SK-N-MC (cell line): ENCODE results near the gene DOLK.
"Not testable (repeated sequence)": the region's sequence is repeated elsewhere in the genome, so short reads cannot be mapped to it uniquely, and the experiment has no call there.

ENCODE experiments used
- DNase-seq: peaks from one replicate; pipeline ENCODE4 v3.0.0-alpha.2; 2011; ENCODE audit warnings: low read depth, low spot score
- H3K27ac ChIP-seq: fragments of 200-600 bp; sonication (generic); 2 replicates; pipeline ENCODE4 v1.5.1; 2016; ENCODE audit warnings: mixed run types
- H3K36me3 ChIP-seq: fragments of 200-600 bp; sonication (generic); 2 replicates; pipeline ENCODE4 v1.6.1; 2017; ENCODE audit warnings: antibody characterized with exemption, low read length, mixed read lengths; ENCODE audit not compliant: insufficient read depth
- H3K4me3 ChIP-seq: fragments of 200-600 bp; sonication (generic); 2 replicates; pipeline ENCODE4 v1.5.1; 2016
- H3K9ac ChIP-seq: fragments of 200-600 bp; sonication (generic); 2 replicates; pipeline ENCODE4 v1.8.0; 2017; ENCODE audit warnings: mixed run types, mixed read lengths; ENCODE audit not compliant: insufficient read length
- H3K9me3 ChIP-seq: fragments of 200-600 bp; sonication (generic); 2 replicates; pipeline ENCODE4 v1.6.1; 2017; ENCODE audit warnings: low read depth, mild to moderate bottlenecking, antibody characterized with exemption, low read length, moderate library complexity, mixed read lengths
- EZH2 ChIP-seq: fragments of 200-600 bp; sonication (generic); IDR thresholded peaks from one replicate; pipeline ENCODE4 v1.6.1; 2017; ENCODE audit warnings: antibody characterized with exemption
- FOXP2 ChIP-seq: optimal IDR thresholded peaks from 2 replicates; pipeline ENCODE3; 2011; ENCODE audit warnings: mild to moderate bottlenecking, moderate library complexity; ENCODE audit not compliant: insufficient read depth; ENCODE audit errors: extremely low read length, control extremely low read depth
- POLR2AphosphoS5 ChIP-seq: IDR thresholded peaks from 2 replicates; pipeline ENCODE4 v1.6.1; 2012; ENCODE audit warnings: mild to moderate bottlenecking, low read depth, low read length, borderline replicate concordance

DOLK gene

DNA sequence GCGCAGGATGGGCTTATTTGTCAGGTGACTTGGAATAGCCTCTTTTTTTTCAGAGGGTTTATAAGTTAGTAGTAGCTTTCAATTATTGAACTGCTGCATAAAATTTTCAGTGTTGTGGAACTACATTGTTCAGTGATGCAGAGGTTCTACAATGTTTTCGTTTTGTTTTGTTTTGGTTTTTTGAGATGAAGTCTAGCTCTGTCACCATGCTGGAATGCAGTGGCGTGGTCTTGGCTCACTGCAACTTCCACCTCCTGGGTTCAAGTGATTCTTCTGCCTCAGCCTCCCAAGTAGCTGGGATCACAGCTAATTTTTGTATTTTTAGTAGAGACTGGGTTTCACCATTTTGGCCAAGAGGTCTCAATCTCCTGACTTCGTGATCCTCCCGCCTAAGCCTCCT lies 22.1 kb upstream of the DOLK start:
- no peak overlapping the region for H3K4me3 ChIP-seq
- H3K36me3 ChIP-seq, result peaks cover 73% of the 10 kb centered on the region
- H3K9ac ChIP-seq, result no peak overlapping the region
- H3K27ac ChIP-seq, result no peak overlapping the region
- H3K9me3 ChIP-seq, result no peaks in the 10 kb centered on the region
- DNase-seq, result no peak
- no peak for TF ChIP-seq EZH2
- no peak for TF ChIP-seq FOXP2
- no peak for TF ChIP-seq POLR2AphosphoS5

DNA sequence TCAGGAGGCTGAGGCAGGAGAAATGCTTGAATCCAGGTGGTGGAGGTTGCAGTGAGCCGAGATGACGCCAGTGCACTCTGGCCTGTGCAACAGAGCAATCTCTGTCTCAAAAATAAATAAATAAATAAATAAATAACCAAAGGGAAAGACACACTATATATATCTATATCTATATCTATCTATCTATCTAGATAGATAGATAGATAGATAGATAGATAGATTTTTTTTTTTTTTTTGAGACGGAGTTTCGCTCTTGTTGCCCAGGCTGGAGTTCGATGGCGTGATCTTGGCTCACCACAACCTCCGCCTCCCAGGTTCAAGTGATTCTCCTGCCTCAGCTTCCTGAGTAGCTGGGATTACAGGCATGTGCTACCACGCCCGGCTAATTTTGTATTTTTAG lies 14.0 kb upstream of the DOLK start:
- H3K27ac ChIP-seq, H3K4me3 ChIP-seq, H3K9me3 ChIP-seq, H3K9ac ChIP-seq, DNase-seq: not testable (repeated sequence)
- H3K36me3 ChIP-seq, result peaks cover 64% of the 10 kb centered on the region

DNA sequence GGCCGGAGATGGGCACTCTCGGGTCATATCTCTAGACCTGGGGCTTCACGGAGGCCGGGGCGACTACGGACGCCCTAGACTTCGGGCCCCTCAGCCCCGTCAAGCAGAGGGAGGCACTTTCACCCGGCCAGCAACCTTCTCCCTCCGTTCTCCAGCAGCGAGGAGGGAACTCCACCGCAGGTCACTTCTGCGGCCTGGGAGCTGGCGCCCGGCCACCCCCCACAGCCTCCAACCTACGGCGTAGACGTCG lies 201 bp downstream of the DOLK start:
- Histone ChIP-seq H3K36me3 (peaks cover 13% of the 10 kb centered on the region), H3K9ac (peak overlapping the region; percentile 93), H3K27ac (no peak overlapping the region), H3K9me3 (no peaks in the 10 kb centered on the region), H3K4me3 (peak overlapping the region; percentile 95)
- TF ChIP-seq FOXP2 (peak; percentile 2), EZH2 (no peak)
- no peak for DNase-seq

DNA sequence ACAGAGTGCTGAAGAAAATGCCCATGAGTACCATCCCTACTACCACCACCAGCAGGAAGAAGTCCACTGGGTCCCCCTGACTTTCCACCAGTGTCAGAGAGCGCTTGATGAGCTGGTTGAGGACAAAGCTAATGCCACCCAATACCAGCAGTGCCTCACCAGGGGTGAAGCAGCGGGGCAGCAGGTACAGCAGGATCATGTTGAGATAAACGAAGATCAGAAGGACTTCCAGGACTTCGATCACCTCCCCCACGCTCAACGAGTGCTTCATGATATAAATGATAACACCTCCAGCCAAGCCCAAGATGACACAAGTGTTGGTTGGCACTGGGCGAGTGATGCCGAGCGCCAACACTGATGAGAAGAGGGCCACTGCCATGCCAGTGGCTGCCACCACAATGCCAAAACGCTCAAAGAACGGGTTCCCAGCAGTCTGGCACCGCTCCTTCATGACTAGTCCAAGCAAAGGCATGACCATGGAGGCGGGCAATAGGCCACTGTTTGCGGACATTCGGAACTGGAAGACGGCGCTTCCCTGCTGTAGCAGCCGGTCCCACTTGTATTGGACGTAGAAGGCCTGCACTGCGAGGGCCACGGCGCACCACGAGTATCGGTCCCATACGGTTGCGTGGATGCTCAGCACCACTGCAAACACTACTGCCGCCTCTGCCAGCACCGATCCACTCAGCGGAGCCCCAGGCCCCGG lies 679 bp downstream of the DOLK start:
- Histone ChIP-seq H3K27ac (no peak overlapping the region), H3K9ac (peak overlapping the region; percentile 93), H3K9me3 (no peaks in the 10 kb centered on the region), H3K36me3 (peaks cover 12% of the 10 kb centered on the region), H3K4me3 (peak overlapping the region; percentile 95)
- DNase-seq, result no peak
- TF ChIP-seq FOXP2 (no peak), EZH2 (no peak), POLR2AphosphoS5 (no peak)

DNA sequence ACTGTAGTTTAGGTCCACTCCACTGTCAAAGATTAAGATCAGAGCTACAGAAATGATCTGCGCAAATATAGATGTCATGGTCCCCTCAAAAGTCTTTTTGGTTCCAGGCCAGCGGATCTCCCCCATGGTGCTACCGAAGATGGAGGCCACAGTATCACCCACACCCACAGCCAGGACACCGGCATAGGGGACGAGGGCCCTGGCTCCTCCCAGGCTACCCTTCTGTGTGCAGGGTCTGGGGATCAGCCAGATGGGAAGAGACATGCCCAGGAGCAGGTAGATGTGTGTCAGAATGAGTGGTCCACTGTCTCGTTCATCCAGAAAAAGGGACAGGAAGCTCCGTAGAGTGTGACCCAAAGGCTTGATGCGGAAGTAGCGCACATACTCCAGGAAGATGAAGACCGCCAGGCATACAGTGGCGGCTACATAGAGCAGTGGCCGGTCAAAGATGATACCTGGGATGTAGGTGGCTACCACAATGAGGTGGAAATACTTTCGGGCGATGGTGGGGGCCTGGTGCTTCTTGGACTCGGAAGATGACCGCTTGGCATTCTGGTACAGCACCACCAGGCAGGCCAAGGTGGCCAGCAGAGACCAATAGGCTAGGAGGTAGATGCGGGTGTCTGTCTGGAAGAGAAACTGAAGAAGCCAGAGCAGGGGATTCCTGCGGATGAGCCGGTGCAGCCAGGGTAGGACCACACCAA lies 1.5 kb downstream of the DOLK start:
- Histone ChIP-seq H3K36me3 (peaks cover 7% of the 10 kb centered on the region; the same call in 1 of the 2 replicates), H3K4me3 (peak overlapping the region; percentile 95; the same call in 1 of the 2 replicates), H3K9me3 (no peaks in the 10 kb centered on the region), H3K9ac (no peak overlapping the region), H3K27ac (no peak overlapping the region)
- TF ChIP-seq FOXP2 (no peak), POLR2AphosphoS5 (no peak), EZH2 (no peak)
- no peak for DNase-seq

DNA sequence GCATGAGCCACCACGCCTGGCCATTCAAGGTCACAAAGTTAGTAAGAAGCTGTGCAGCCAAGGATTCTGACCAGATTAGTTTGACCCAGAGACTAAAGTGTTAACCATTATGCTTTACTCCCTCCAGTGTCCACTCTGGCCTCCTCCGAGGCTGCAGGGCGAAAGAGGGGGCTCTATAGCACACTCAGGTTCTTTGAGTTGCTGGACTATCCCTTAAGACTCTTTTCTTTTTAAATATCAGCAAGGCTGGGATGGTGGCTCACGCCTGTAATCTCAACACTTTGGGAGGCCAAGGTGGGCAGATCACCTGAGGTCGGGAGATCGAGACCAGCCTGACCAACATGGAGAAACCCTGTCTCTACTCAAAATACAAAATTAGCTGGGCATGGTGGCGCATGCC lies 2.4 kb downstream of the DOLK start:
- not testable (repeated sequence) for DNase-seq, H3K36me3 ChIP-seq, H3K9ac ChIP-seq, H3K9me3 ChIP-seq, H3K27ac ChIP-seq, H3K4me3 ChIP-seq

DNA sequence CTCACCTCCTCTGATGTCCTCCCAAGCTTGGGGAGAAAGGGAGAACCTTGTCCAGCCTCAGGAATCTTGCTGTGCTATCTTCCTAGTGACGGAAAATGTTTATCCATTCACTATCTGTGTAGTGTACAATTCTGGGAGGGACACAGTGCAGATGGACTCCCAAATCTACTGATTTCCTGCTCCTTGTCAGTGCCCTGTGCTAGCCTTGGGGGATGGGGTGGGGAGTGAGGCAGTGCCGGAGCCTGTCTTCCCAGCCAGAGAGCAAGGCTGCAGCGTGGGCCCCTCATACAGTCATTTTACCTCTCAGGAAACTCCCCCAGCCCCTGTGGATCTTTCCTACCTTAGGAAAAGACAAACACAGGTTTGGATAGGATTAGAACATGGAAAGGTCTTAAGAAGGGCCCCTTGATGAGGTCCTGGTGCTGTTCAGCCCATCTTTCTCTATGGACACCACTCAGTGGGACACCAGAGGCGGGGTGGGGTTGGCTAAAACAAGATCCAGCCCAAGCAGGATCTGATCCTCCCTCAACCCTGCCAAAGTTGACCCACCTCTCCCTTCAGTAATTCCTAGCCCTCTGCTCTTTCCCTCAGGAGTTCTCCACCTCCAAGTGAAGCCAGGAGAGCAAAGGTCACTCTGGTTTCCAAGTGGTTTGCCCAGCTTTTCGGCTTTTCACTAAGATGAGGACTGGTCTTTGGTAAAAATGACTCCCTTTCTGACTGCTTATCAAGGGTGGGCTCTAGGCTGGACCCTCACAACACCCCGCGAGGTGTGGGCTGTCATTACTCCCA lies 3.4 kb downstream of the DOLK start:
- Histone ChIP-seq H3K4me3 (no peak overlapping the region), H3K9ac (no peak overlapping the region), H3K9me3 (no peaks in the 10 kb centered on the region), H3K27ac (no peak overlapping the region), H3K36me3 (no peaks in the 10 kb centered on the region)
- DNase-seq, result no peak
- TF ChIP-seq FOXP2 (no peak), EZH2 (no peak), POLR2AphosphoS5 (no peak)

DNA sequence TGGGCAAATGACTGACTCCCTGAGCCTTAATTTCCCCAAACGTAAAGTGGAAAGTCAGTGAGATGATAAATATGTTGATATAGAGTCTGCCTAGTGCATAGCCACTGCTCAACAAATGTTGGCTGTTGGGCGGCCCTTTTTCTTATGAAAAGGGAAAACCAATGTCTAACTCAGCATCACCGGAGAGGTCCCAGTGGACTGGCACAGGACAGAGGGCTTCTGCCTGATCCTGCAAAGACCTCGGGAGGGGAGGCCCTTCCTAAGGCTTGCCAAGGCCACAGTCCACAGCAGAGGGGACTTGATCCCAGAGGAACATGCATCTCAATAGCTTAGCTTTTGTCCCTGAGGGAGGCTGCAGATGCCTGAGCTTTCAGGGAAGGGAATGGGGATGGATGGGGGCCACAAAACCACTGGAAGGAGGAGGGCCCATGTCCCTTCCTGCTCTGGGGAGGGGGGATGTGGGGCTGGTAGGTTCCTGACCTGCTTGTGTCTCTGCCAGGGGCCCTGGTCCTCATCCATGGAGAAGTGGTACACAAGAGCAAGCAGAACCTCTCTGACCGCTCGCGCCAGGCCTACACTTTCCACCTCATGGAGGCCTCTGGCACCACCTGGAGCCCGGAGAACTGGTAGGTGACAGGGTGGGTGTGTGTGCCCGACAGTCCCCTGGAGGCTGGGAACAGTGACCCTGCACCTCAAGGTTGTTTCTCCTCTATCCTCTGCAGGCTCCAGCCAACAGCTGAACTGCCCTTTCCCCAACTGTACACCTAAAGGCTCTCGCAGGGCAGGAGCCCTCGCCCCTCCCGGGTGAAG lies 6.3 kb downstream of the DOLK start:
- H3K9me3 ChIP-seq, result no peaks in the 10 kb centered on the region
- H3K4me3 ChIP-seq, result no peak overlapping the region
- H3K36me3 ChIP-seq, result no peaks in the 10 kb centered on the region
- no peak overlapping the region for H3K27ac ChIP-seq
- no peak for DNase-seq
- TF ChIP-seq FOXP2 (no peak), EZH2 (no peak), POLR2AphosphoS5 (no peak)
- no peak overlapping the region for H3K9ac ChIP-seq
